HG03521 (cell line): ENCODE data around the gene GPR157.
A peak's percentile ranks its signal among the peaks of the same experiment; 100 is the strongest.
"Not testable (repeated sequence)": the region's sequence is repeated elsewhere in the genome, so short reads cannot be mapped to it uniquely, and the experiment has no call there.

Source experiments
- ATAC-seq: cut with Tn5 transposase; IDR thresholded peaks from one replicate; pipeline ENCODE4 v1.9.1; 2021; ENCODE audit warnings: mild to moderate bottlenecking, moderate library complexity; ENCODE audit not compliant: unreplicated experiment

GPR157 gene

GRCh38 chr1:9149151-9149550 is 20.2 kb upstream of the GPR157 start:
- no peak for ATAC-seq

- ATAC-seq: no peak
These were observed 17.3 kb upstream of the GPR157 start for GRCh38 chr1:9146156-9146555.

GRCh38 chr1:9145714-9146113 is 16.8 kb upstream of the GPR157 start:
- ATAC-seq: no peak

DNA sequence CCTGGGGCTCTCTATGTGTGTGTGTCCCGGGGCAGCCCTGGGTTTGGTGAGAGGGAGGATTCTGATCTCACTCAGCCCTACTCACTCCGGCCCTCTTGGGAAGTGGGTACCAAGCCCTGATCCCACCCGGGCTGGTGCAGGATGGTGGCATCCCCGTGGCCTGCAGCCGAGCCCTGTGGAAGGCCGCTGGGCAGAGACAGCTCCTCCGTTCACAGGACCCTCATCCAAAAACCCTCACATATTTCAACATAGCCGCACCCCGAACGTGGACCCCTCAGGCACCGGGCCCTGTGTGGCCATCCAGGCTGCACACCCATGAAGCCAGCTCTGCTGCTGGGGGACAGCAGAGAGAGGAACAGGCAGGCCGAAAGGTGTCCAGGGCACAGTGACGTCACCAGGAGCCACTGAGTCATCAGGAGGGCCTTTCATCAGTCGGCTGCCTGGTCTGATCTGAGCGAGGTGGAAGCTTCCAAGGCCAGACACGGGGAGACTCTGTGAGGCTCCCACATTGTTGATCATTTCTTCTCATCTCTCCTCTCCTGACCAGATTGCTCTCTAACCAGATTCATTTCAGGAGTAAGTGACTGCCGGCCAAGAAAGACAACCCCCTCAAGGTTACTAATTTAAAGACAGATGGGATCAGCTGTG is 16.2 kb upstream of the GPR157 start:
- no peak for ATAC-seq

DNA sequence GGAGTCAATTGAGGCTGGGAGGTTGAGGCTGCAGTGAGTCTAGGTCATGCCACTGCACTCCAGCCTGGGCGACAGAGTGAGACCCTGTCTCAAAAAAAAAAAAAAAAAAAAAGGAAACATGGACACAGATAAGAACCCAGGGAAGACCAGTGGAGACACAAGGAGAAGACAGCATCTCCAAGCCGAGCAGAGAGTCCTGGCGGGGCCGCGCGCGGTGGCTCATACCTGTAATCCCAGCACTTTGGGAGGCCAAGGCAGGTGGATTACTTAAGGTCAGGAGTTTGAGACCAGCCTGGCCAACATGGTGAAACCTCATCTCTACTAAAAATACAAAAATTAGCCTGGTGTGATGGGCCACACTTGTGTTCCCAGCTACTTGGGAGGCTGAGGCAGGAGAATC is 15.6 kb upstream of the GPR157 start:
- not testable (repeated sequence) for ATAC-seq

DNA sequence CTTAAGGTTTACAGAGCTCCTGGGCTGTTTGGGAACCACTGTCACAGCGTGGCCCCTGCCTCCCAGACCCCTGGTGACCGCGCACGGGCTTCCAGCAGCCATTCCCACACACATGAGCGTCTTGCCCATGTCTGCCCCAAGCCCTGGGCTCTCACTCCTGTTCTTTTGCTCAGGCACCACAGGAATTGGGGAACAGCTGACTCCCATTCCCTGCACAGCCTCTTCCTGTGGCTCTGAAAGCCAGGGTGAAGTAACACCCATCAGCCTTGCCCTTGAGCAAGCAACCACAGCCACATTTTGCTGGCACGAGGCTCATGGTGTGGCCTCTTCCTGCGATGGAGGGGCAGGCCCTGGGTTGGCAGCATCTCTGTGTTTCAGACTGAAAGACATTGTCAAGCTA is 14.3 kb upstream of the GPR157 start:
- no peak for ATAC-seq

GRCh38 chr1:9139930-9140329 is 11.0 kb upstream of the GPR157 start:
- no peak for ATAC-seq

DNA sequence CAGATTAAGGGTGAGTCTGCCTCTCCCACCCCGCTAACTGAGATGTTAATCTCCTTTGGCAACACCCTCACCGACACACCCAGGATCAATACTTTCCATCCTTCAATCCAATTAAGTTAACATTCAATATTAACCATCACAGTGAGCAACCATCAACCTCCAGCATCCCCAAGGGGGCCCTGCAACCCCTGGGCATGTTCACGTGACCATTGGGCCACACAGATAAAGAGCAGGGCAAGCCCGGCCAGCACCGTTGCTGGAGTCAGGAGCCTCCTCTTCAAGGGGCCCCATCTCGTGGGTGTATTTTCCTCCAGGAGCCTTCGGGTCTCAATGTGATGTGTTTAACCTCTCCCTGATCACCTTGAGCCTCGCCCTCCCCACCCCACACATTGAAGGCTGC is 8.0 kb upstream of the GPR157 start:
- no peak for ATAC-seq

GRCh38 chr1:9135073-9135836 is 6.4 kb upstream of the GPR157 start:
- no peak for ATAC-seq

GRCh38 chr1:9133870-9134585 is 5.1 kb upstream of the GPR157 start:
- ATAC-seq: no peak

DNA sequence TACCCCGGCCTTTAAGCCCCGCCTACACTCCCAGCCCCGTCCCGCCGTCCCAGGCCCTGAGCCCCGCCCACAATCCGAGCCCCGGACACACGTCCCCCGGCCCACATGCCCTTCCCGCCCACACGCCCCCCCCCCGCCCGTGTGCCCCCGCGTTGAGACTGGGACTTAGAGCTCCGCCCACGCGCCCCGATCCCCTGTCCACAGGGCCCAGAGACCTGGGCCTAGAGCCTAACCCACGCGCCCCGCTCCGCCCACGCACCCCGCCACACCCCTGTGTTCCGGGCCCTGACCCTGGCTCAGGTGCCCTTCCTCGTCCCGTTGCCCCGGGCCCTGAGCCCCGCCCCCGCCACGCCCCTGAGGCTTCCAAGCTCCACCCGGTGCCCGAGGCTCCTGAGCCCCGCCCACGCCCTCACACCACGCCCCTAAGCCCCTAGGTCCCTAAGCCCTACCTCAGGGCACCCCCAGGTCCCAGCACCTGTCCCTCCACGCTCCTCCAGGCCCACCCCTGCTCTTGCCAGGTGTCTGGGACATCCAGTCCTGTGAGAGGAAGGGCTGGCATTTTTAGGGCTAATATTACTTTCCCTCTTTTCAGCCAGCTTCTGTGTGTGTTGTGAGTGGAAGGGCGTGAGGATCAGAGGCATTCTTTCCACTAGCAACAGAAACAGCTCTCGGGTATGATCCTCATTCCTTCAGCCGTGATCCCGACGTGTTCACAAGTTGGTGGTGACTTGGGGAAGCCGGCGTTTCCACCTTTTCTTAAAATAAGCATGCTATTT is 552 bp upstream of the GPR157 start:
- ATAC-seq: peak; percentile 62

GRCh38 chr1:9128166-9128519 is 759 bp downstream of the GPR157 start:
- no peak for ATAC-seq

DNA sequence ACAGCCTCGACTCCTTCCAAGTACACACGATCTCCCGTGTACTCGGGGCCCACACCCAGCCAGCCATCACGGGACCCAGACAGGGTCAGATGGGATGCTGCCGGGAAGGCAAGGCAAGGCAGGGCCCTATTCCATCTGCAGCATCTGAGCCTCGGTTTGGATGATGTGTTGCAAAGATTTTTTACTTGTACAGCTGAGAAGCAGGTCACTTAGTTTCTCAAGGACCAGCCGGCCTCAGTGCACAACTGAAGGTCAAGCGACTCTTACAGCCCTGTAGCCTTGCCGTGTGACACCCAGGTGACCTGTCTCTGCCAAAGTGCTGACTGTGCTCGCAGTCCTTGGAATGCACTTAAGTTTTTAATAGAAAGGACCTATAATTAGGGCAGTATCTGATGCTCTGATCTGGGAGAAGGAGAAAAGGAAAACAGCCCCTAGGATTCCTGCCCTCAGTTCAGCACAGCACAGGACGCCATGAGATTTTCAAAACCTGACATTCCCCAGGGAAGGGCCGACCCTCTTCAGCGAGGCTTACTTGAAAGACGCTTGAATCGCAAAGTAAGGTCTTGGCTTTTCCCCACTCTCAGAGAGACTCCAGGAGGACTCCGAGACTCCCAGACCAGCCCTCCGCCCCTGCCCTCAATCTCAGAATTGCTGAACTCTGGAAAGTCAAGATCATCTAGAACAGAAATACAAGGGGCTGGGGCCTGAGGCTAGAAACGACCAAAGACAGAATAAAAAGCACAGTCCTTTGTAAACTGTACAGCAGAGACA is 1.3 kb downstream of the GPR157 start:
- no peak for ATAC-seq

DNA sequence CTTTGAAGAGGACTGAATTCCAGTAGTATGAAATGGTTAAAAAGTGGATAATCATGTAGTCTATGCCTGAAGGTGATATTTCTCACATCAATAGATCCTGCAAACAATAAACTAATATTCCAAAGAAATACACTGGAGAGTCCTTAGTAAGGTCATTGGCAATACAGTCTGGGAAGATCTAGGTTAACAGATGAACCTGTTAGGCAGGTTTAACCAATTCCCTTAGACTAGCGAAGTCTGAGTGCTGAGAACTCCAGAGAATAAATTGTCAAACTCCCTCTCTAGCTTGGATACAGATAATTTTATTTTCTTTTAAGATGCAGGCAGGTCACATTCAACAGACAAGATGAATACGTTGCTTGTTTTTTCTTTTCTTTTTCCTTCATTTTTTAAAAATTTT is 2.4 kb downstream of the GPR157 start:
- ATAC-seq: no peak

- not testable (repeated sequence) for ATAC-seq
These were observed 3.1 kb downstream of the GPR157 start for GRCh38 chr1:9125847-9126246.

GRCh38 chr1:9125325-9125724 is 3.6 kb downstream of the GPR157 start:
- ATAC-seq: no peak

DNA sequence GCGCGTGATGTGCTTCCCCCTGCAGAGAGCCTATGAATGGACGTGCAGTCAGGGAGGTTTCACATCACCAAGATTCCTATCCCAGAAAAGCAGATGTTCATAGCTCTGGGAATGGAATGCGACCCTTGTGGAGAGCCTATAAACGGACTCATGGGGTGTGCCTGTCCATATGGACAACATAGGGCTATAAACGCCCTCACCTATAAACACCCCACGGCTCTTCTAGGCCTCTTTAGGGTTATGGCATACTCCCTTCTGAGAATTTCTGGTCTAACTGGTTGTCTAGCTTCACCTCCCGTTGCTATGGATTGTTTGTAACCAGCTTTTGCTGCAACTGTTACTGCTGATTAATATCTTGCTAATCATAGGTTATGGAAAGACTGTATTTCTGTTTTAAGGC is 4.5 kb downstream of the GPR157 start:
- ATAC-seq: not testable (repeated sequence)

- ATAC-seq: not testable (repeated sequence)
These were observed 5.2 kb downstream of the GPR157 start for GRCh38 chr1:9123665-9124064.

DNA sequence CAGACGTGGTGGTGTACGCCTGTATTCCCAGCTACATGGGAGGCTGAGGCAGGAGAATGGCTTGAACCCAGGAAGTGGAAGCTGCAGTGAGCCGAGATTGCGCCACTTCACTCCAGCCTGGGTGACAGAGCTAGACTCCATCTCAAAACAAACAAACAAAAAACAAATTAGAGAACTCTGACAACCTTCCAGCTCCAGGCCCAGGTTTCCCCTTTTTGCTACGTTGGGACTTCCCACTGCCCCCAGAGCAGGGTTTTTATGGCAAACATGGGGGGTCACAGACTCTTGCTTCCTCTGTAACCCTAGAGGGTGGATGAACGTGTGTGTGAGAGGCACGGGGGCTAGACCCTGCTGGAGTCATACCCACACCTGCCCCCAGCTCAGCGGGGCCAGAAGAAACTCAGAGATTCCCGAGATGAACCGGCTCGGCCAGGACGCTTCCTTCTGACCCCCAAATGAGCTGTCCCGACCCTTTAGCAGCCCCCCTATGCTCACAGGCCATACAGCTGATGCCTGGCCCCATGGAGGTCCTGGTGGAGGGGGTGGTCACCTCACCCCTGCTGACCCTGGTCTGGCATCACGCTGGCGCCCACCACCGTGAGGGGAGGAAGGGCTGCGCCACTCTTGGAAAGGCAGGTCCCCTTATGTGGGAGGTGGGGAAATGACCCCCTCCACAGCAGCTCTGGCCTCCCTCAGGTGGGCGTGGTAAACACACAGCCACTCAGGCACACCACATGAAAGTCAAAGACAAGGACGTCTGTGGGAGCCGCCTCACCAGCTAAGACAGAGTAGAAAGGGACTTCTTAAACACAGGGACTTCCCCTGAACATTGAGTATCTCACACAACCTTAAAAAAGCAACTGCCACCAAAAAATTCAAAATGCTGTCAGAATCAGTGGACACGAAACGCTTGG is 7.1 kb downstream of the GPR157 start:
- ATAC-seq: peak; percentile 57
